Right forelimb (tissue), 1 donor: ENCODE measurements around the gene STARD3.

ENCODE experiments used
- DNase-seq: peaks from one replicate; pipeline ENCODE4 v3.0.0-alpha.2; 2018

The STARD3 gene

GRCh38 chr17:39673335-39674081 is 36.6 kb downstream of the STARD3 start:
- DNase-seq, result no peak

GRCh38 chr17:39674179-39674578 is 37.2 kb downstream of the STARD3 start:
- no peak for DNase-seq

GRCh38 chr17:39674702-39675389 is 37.9 kb downstream of the STARD3 start:
- no peak for DNase-seq

- DNase-seq, result no peak
Observed at GRCh38 chr17:39675390-39676082, 38.6 kb downstream of the STARD3 start.

- no peak for DNase-seq
Observed at GRCh38 chr17:39676198-39676819, 39.4 kb downstream of the STARD3 start.

GRCh38 chr17:39677072-39677471 is 40.1 kb downstream of the STARD3 start:
- DNase-seq, result no peak

- no peak for DNase-seq
Observed at GRCh38 chr17:39677542-39678339, 40.8 kb downstream of the STARD3 start.

- no peak for DNase-seq
Observed at GRCh38 chr17:39678340-39679116, 41.6 kb downstream of the STARD3 start.

- DNase-seq, result no peak
Observed at GRCh38 chr17:39679521-39680192, 42.7 kb downstream of the STARD3 start.

- DNase-seq, result no peak
Observed at GRCh38 chr17:39683295-39683939, 46.5 kb downstream of the STARD3 start.

- DNase-seq, result no peak
Observed at GRCh38 chr17:39684369-39685192, 47.6 kb downstream of the STARD3 start.

- DNase-seq, result no peak
Observed at GRCh38 chr17:39687101-39687545, 50.2 kb downstream of the STARD3 start.

- DNase-seq, result peak; percentile 92
Observed at GRCh38 chr17:39687546-39688474, 50.9 kb downstream of the STARD3 start, which contains the start of gene PGAP3. Gene PGAP3 (minus strand): TSS chr17:39688057. CDS start chr17:39688014, 43 bp downstream.

- no peak for DNase-seq
Observed at GRCh38 chr17:39688475-39688835, 51.5 kb downstream of the STARD3 start.

GRCh38 chr17:39688945-39689344 is 52.0 kb downstream of the STARD3 start:
- DNase-seq, result no peak

- DNase-seq, result no peak
Observed at GRCh38 chr17:39694593-39694992, 57.6 kb downstream of the STARD3 start.

GRCh38 chr17:39695089-39695474 is 58.1 kb downstream of the STARD3 start:
- DNase-seq, result no peak

GRCh38 chr17:39696731-39697130 is 59.8 kb downstream of the STARD3 start:
- no peak for DNase-seq
